CD4-positive, CD25-positive, alpha-beta regulatory T cell (primary cell): ENCODE results near the gene ATF6. TPM values are rescaled to one million over a fixed set of nuclear protein-coding genes. Genes with fewer than 3 reads are reported as not detected.
A peak's percentile ranks its signal among the peaks of the same experiment; 100 is the strongest.

Experiments used
- ATAC-seq, 2 donors: fragments of 150-1000 bp; cut with Tn5 transposase; one replicate each; pipeline ENCODE4 v1.10.0; 2021; ENCODE audit warnings: low read depth in 2 of 2, moderate number of reproducible peaks in 2 of 2, moderate library complexity in 1 of 2
- DNase-seq, 3 donors: peaks; one replicate each; pipeline versions ENCODE4 v3.0.0 to v3.0.0-alpha.2; 2012 to 2022; ENCODE audit warnings: mixed read lengths in 1 of 3
- H3K27ac ChIP-seq: one replicate; pipeline ENCODE4 v1.7.0; 2013; ENCODE audit warnings: mild to moderate bottlenecking, low read length; ENCODE audit not compliant: insufficient read depth, poor library complexity, severe bottlenecking
- H3K27me3 ChIP-seq: one replicate; pipeline ENCODE4 v1.7.0; 2013; ENCODE audit warnings: low read length; ENCODE audit not compliant: control insufficient read depth, insufficient read depth
- H3K36me3 ChIP-seq: one replicate; pipeline ENCODE4 v1.7.0; 2013; ENCODE audit warnings: mild to moderate bottlenecking, low read length, moderate library complexity; ENCODE audit not compliant: control insufficient read depth, insufficient read depth
- H3K4me1 ChIP-seq: 2 replicates; pipeline ENCODE4 v1.7.0; 2013; ENCODE audit warnings: mild to moderate bottlenecking, low read length; ENCODE audit not compliant: insufficient read depth, control insufficient read depth, poor library complexity, severe bottlenecking
- H3K4me3 ChIP-seq: one replicate; pipeline ENCODE4 v1.7.0; 2013; ENCODE audit warnings: low read depth, mild to moderate bottlenecking, low read length, moderate library complexity
- H3K9me3 ChIP-seq, 2 experiments: 1 replicate in 1 of 2; 2 replicates in 1 of 2; pipeline ENCODE4 v1.7.0; 2013; ENCODE audit warnings: low read length in 2 of 2, mild to moderate bottlenecking in 1 of 2, moderate library complexity in 1 of 2; ENCODE audit not compliant: control insufficient read depth in 2 of 2
- H3K27ac Mint-ChIP-seq, 3 donors: one replicate each; pipeline ENCODE4 v1.8.0; 2020 to 2022; ENCODE audit warnings: mild to moderate bottlenecking in 3 of 3, mixed read lengths in 3 of 3, moderate library complexity in 2 of 3
- H3K27me3 Mint-ChIP-seq: one replicate; pipeline ENCODE4 v1.8.0; 2022; ENCODE audit warnings: mild to moderate bottlenecking, mixed read lengths
- H3K36me3 Mint-ChIP-seq: one replicate; pipeline ENCODE4 v1.8.0; 2020; ENCODE audit warnings: mixed read lengths
- H3K4me1 Mint-ChIP-seq, 4 donors: one replicate each; pipeline ENCODE4 v1.8.0; 2020 to 2022; ENCODE audit warnings: mixed read lengths in 4 of 4, mild to moderate bottlenecking in 1 of 4
- H3K4me3 Mint-ChIP-seq, 4 donors: one replicate each; pipeline ENCODE4 v1.8.0; 2020 to 2022; ENCODE audit warnings: mild to moderate bottlenecking in 4 of 4, mixed read lengths in 4 of 4, moderate library complexity in 3 of 4
- H3K9me3 Mint-ChIP-seq, 7 donors: one replicate each; pipeline ENCODE4 v1.8.0; 2020 to 2022; ENCODE audit warnings: mixed read lengths in 7 of 7, mild to moderate bottlenecking in 3 of 7, moderate library complexity in 2 of 7
- polyA plus RNA-seq, 4 donors: library from polyadenylated mRNA; unstranded; fragments of 300-500 nt; fragmentation: Illumina TruSeq; gene quantifications; one replicate each; pipeline ENCODE4 v1.2.3, GENCODE V29; 2021
- total RNA-seq: library from RNA; stranded (reverse); gene quantifications from one replicate; pipeline ENCODE4 v1.2.3, GENCODE V29; 2022

ATF6 gene
- total and polyA plus RNA-seq, 5 donors from 2014 or later = 13.5 to 17.8 (median 15.0) TPM

- H3K4me1 Mint-ChIP-seq = peaks cover 27 to 44% (median 31%) of the 10 kb centered on the region in 4 donors
- no peaks in the 10 kb centered on the region for H3K9me3 ChIP-seq
- peaks cover 25% of the 10 kb centered on the region for H3K4me1 ChIP-seq
- ATAC-seq (no peak), DNase-seq (no peak)
- peaks cover 10% of the 10 kb centered on the region for H3K36me3 ChIP-seq
- no peaks in the 10 kb centered on the region for H3K9me3 Mint-ChIP-seq
- H3K4me3 ChIP-seq = no peak overlapping the region
- H3K27me3 Mint-ChIP-seq = no peaks in the 10 kb centered on the region
- H3K27ac Mint-ChIP-seq = no peak overlapping the region
- H3K4me3 Mint-ChIP-seq = peak overlapping the region in 1 of 4 donors; percentile 24
- H3K36me3 Mint-ChIP-seq = peaks cover 10% of the 10 kb centered on the region
- H3K27me3 ChIP-seq = no peaks in the 10 kb centered on the region
- no peak overlapping the region for H3K27ac ChIP-seq
These were observed 170.7 kb downstream of the ATF6 start for GRCh38 chr1:161936786-161937185.

DNA sequence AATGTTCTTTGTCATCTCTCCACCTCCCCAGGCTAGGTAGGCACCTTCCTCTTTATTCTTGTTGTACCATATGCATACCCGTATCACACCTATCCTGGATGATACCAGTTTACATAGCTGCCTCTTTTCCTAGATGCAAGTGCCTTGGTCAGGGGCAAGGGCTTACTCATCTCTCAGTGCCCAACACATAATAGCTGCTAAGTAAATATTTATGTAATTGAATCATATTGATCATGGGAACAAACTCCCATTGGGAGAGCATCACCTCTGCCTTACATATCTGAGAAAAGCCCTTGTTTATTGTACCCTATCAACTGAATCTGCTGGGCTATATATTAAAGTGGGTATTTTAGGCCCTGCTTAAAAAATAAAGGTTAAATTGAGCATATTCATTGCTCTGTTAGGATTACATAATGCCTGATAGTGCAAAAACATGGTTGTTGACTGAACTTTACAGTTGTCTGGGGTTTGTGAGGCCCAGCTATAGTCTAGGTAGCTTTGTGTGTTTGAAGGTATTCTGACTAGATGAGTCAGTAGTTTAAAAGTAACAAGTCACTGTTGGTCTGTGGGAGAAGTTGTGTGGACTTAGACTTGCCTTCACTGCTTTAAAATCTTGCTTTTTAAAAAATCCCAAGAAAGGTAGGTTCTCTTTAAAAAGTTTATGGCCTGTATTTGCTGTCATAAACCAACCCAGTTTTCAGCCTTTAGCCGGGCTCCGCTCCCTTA is 174.9 kb downstream of the ATF6 start:
- H3K27ac ChIP-seq = no peak overlapping the region

GRCh38 chr1:161941726-161942436 is 175.8 kb downstream of the ATF6 start:
- no peaks in the 10 kb centered on the region for H3K27me3 ChIP-seq
- peaks cover 28% of the 10 kb centered on the region for H3K36me3 ChIP-seq
- ATAC-seq (no peak), DNase-seq (no peak)
- Mint-ChIP-seq H3K27ac (no peak overlapping the region), H3K9me3 (no peaks in the 10 kb centered on the region), H3K27me3 (no peaks in the 10 kb centered on the region), H3K4me3 (no peak overlapping the region), H3K36me3 (peaks cover 38% of the 10 kb centered on the region), H3K4me1 (peaks cover under 1 to 9% (median 2%) of the 10 kb centered on the region in 4 donors)
- no peak overlapping the region for H3K4me3 ChIP-seq
- H3K9me3 ChIP-seq = no peaks in the 10 kb centered on the region
- H3K4me1 ChIP-seq = no peaks in the 10 kb centered on the region
- no peak overlapping the region for H3K27ac ChIP-seq

More for the DNA sequence above, 174.9 kb downstream of the ATF6 start:
- Histone ChIP-seq H3K27me3 (no peaks in the 10 kb centered on the region), H3K4me1 (no peaks in the 10 kb centered on the region), H3K4me3 (no peak overlapping the region), H3K9me3 (no peaks in the 10 kb centered on the region), H3K36me3 (peaks cover 31% of the 10 kb centered on the region)
- DNase-seq (no peak), ATAC-seq (no peak)
- Mint-ChIP-seq H3K27me3 (no peaks in the 10 kb centered on the region), H3K9me3 (no peaks in the 10 kb centered on the region), H3K4me3 (no peak overlapping the region), H3K27ac (peak overlapping the region in 1 of 3 donors; percentile 22), H3K36me3 (peaks cover 42% of the 10 kb centered on the region), H3K4me1 (peaks cover 4 to 12% (median 7%) of the 10 kb centered on the region in 4 donors)

DNA sequence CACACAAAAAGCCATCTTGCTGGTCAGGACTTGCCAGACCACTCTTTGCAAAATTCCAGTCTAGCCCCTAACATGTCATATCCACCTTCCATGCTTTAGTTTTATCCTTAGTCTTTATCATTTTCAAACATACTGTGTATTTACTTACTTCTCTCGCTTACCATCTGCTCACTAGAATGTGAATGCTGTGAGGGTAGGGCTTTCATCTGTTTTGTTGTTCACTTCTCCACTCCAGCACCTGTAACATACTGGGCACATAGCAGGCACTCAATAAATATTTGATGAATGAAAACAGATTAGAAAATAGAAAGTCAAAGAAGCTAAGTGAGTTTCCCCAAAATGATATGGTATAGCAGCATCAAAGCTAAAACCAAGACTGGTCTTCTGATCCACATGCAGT is 177.6 kb downstream of the ATF6 start:
- no peaks in the 10 kb centered on the region for H3K4me1 ChIP-seq
- H3K27ac ChIP-seq = no peak overlapping the region
- Mint-ChIP-seq H3K4me1 (peaks cover 0 to 11% (median 1%) of the 10 kb centered on the region in 4 donors), H3K27me3 (no peaks in the 10 kb centered on the region), H3K36me3 (peaks cover 36% of the 10 kb centered on the region), H3K4me3 (no peak overlapping the region), H3K9me3 (no peaks in the 10 kb centered on the region), H3K27ac (peak overlapping the region in 1 of 3 donors; percentile 45)
- no peak overlapping the region for H3K4me3 ChIP-seq
- DNase-seq (no peak), ATAC-seq (no peak)
- no peaks in the 10 kb centered on the region for H3K9me3 ChIP-seq
- H3K27me3 ChIP-seq = no peaks in the 10 kb centered on the region
- peaks cover 28% of the 10 kb centered on the region for H3K36me3 ChIP-seq

DNA sequence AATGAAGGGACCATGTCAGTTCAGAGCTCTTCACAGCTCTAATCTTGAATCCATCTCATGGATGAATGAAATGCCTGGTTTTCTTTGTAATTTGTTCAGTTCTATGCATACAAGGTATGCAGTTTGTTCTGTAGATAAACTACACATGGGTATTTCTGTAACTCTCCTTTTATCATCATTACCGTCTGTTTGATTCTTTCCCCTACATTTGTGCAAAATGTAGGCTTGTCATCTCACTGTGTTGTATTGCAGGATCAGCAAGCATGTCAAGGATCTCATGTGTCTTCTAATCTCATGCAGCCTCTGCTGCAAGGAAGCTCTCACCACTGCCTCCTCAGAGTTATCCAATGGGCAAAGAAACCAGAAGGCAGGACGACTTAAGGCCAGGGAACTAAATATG is 178.3 kb downstream of the ATF6 start:
- ATAC-seq = no peak
- Mint-ChIP-seq H3K36me3 (peaks cover 36% of the 10 kb centered on the region), H3K4me1 (peaks cover 0 to 11% (median 1%) of the 10 kb centered on the region in 4 donors), H3K27ac (no peak overlapping the region), H3K4me3 (no peak overlapping the region), H3K27me3 (no peaks in the 10 kb centered on the region), H3K9me3 (no peaks in the 10 kb centered on the region)
- peaks cover 28% of the 10 kb centered on the region for H3K36me3 ChIP-seq
- H3K27ac ChIP-seq = no peak overlapping the region
- no peaks in the 10 kb centered on the region for H3K9me3 ChIP-seq
- no peak overlapping the region for H3K4me3 ChIP-seq
- H3K27me3 ChIP-seq = no peaks in the 10 kb centered on the region
- DNase-seq = no peak
- no peaks in the 10 kb centered on the region for H3K4me1 ChIP-seq

GRCh38 chr1:161945306-161946060 is 179.4 kb downstream of the ATF6 start:
- Histone ChIP-seq H3K9me3 (no peaks in the 10 kb centered on the region), H3K4me3 (no peak overlapping the region), H3K27me3 (no peaks in the 10 kb centered on the region), H3K4me1 (no peaks in the 10 kb centered on the region), H3K27ac (no peak overlapping the region), H3K36me3 (peaks cover 27% of the 10 kb centered on the region)
- Mint-ChIP-seq H3K27ac (no peak overlapping the region), H3K4me3 (no peak overlapping the region), H3K36me3 (peaks cover 36% of the 10 kb centered on the region), H3K9me3 (no peaks in the 10 kb centered on the region), H3K4me1 (peaks cover 0 to 11% (median 1%) of the 10 kb centered on the region in 4 donors), H3K27me3 (no peaks in the 10 kb centered on the region)
- ATAC-seq (no peak), DNase-seq (no peak)

GRCh38 chr1:161946071-161946987 is 180.2 kb downstream of the ATF6 start:
- no peak overlapping the region for H3K4me3 ChIP-seq
- Mint-ChIP-seq H3K9me3 (no peaks in the 10 kb centered on the region), H3K4me1 (peaks cover 0 to 12% (median 3%) of the 10 kb centered on the region in 4 donors), H3K36me3 (peaks cover 33% of the 10 kb centered on the region), H3K27me3 (no peaks in the 10 kb centered on the region), H3K4me3 (no peak overlapping the region), H3K27ac (no peak overlapping the region)
- no peak overlapping the region for H3K27ac ChIP-seq
- H3K9me3 ChIP-seq = no peaks in the 10 kb centered on the region
- no peak for DNase-seq
- no peaks in the 10 kb centered on the region for H3K4me1 ChIP-seq
- no peak for ATAC-seq
- H3K27me3 ChIP-seq = no peaks in the 10 kb centered on the region
- H3K36me3 ChIP-seq = peaks cover 27% of the 10 kb centered on the region
